Kidney (tissue), 14 donors: Measurements from ENCODE around the gene MS4A15. TPM values are rescaled to one million over a fixed set of nuclear protein-coding genes. Genes with fewer than 3 reads are reported as not detected.

ENCODE experiments used
- DNase-seq, 5 donors: peaks; one replicate each; pipeline ENCODE4 v3.0.0-alpha.2; 2013 to 2020
- FAIRE-seq: peaks from 2 replicates; lab custom pipeline; 2012; peaks lifted over from hg19 to GRCh38; lab: Jason Lieb, UNC
- H3K27ac ChIP-seq, 2 donors: one replicate each; pipeline ENCODE4 v1.7.0; 2013; ENCODE audit warnings: low read depth in 2 of 2, low read length in 2 of 2, inconsistent platforms in 1 of 2
- H3K27me3 ChIP-seq: one replicate; pipeline ENCODE4 v1.7.1; 2013; ENCODE audit warnings: low read length, inconsistent platforms; ENCODE audit not compliant: control insufficient read depth, insufficient read depth
- H3K36me3 ChIP-seq, 3 donors: one replicate each; pipeline versions ENCODE4 v1.7.0 to v1.7.1; 2013; ENCODE audit warnings: low read length in 3 of 3, control low read depth in 1 of 3, inconsistent platforms in 1 of 3; ENCODE audit not compliant: insufficient read depth in 3 of 3, control insufficient read depth in 2 of 3
- H3K4me1 ChIP-seq, 3 donors: one replicate each; pipeline versions ENCODE4 v1.7.0 to v1.7.1; 2013; ENCODE audit warnings: low read length in 3 of 3, inconsistent platforms in 1 of 3, low read depth in 1 of 3; ENCODE audit not compliant: control insufficient read depth in 2 of 3, insufficient read depth in 2 of 3
- H3K4me3 ChIP-seq, 3 donors: one replicate each; pipeline versions ENCODE4 v1.7.0 to v1.8.1; 2013; ENCODE audit warnings: low read length in 3 of 3, control low read depth in 1 of 3, inconsistent platforms in 1 of 3
- H3K9ac ChIP-seq, 3 donors: one replicate each; pipeline versions ENCODE4 v1.7.0 to v1.7.1; 2013; ENCODE audit warnings: low read length in 3 of 3, control low read depth in 1 of 3, inconsistent platforms in 1 of 3
- H3K9me3 ChIP-seq, 3 donors: one replicate each; pipeline versions ENCODE4 v1.7.0 to v1.7.1; 2013; ENCODE audit warnings: low read length in 3 of 3, control low read depth in 1 of 3, inconsistent platforms in 1 of 3; ENCODE audit not compliant: control insufficient read depth in 2 of 3, insufficient read depth in 1 of 3
- intact Hi-C: fragments of 100-400 bp; cut with DNase I; formaldehyde crosslinking; loops from one replicate; pipeline ENCODE4 v1.11.1; 2022
- polyA plus RNA-seq: library from polyadenylated mRNA; stranded (reverse); fragments of 350-450 nt; fragmentation: Illumina TruSeq; extraction: RNeasy Lipid Tissue Mini Kit (QIAGEN cat#74804); gene quantifications from one replicate; pipeline ENCODE4 v1.2.3, GENCODE V29; 2014; ENCODE audit warnings: low read depth, low replicate concordance; ENCODE audit not compliant: insufficient read depth
- total RNA-seq: library from RNA; stranded (reverse); fragmentation: NEBNext Ultra II Directional; extraction: Animal tissue kit (Norgen Biotek cat#: 25700); gene quantifications from one replicate; pipeline ENCODE4 v1.2.1, GENCODE V29; 2021
- TF ChIP-seq, protein P1 (sequence below): IDR thresholded peaks from 3 replicates; pipeline ENCODE4 v1.5.1; 2012; ENCODE audit warnings: mild to moderate bottlenecking, moderate library complexity, borderline replicate concordance; ENCODE audit not compliant: insufficient read depth; ENCODE audit errors: extremely low read depth
- donor health status: control.
- donor health status: control.
- donor health status: control.
- donor health status: control.
- donor health status: control.
- donor health status: DM: yes; HTN: yes; CAD: no.
- donor health status: Normal renal cell carcinoma (clear cell type).

Gene MS4A15
- total and polyA plus RNA-seq, 2 donors from 2014 or later, result not detected

DNA sequence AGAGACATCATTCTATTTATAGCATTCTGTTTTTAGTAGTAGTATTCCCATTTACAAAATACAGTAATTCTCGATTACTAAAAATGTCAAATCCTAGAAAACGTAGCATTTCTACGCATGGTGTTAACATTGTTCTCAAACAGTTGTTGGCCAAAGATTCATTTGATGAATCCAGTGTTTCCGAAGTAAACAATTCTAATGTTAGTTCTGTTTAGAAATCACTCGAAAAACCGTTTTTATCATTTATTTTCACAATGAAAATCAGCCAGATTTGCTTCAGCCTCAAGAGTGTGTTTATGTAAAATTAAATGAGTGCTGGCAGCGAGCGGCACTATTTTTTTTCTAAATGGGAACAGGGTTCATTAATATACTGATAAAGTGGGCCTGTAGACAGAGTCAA is 25.1 kb upstream of the MS4A15 start:
- Histone ChIP-seq H3K9ac (no peak overlapping the region), H3K4me3 (no peak overlapping the region), H3K4me1 (no peaks in the 10 kb centered on the region), H3K27me3 (no peaks in the 10 kb centered on the region), H3K9me3 (no peaks in the 10 kb centered on the region), H3K27ac (no peak overlapping the region), H3K36me3 (no peaks in the 10 kb centered on the region)
- FAIRE-seq (no peak), DNase-seq (no peak)
- intact Hi-C loops, result no loop called here
- TF ChIP-seq, protein P1, sequence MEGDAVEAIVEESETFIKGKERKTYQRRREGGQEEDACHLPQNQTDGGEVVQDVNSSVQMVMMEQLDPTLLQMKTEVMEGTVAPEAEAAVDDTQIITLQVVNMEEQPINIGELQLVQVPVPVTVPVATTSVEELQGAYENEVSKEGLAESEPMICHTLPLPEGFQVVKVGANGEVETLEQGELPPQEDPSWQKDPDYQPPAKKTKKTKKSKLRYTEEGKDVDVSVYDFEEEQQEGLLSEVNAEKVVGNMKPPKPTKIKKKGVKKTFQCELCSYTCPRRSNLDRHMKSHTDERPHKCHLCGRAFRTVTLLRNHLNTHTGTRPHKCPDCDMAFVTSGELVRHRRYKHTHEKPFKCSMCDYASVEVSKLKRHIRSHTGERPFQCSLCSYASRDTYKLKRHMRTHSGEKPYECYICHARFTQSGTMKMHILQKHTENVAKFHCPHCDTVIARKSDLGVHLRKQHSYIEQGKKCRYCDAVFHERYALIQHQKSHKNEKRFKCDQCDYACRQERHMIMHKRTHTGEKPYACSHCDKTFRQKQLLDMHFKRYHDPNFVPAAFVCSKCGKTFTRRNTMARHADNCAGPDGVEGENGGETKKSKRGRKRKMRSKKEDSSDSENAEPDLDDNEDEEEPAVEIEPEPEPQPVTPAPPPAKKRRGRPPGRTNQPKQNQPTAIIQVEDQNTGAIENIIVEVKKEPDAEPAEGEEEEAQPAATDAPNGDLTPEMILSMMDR, result no peak

DNA sequence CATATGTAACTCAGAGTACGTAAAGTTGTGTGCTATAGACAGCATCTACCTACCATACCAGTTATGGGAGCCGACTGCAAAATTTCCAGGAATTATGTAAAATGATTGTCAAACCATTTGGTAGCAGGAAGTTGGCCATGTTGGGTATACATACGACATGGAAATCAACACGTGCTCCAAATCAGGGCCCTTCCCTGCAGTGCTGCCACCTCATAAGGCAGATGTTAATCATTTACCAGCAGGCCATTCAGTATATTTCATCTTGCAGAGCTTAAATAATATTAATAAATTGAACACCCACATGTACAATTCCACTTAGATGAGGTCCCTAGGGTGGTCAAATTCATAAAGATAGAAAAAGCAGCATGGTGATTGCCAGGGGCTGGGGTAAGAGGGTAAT is 22.4 kb upstream of the MS4A15 start:
- H3K36me3 ChIP-seq, result no peaks in the 10 kb centered on the region
- DNase-seq (no peak), FAIRE-seq (no peak)
- no peak overlapping the region for H3K4me3 ChIP-seq
- TF ChIP-seq, protein P1, result no peak
- H3K4me1 ChIP-seq, result no peaks in the 10 kb centered on the region
- no peak overlapping the region for H3K9ac ChIP-seq
- intact Hi-C loops, result no loop called here
- no peaks in the 10 kb centered on the region for H3K9me3 ChIP-seq
- no peak overlapping the region for H3K27ac ChIP-seq
- no peaks in the 10 kb centered on the region for H3K27me3 ChIP-seq

DNA sequence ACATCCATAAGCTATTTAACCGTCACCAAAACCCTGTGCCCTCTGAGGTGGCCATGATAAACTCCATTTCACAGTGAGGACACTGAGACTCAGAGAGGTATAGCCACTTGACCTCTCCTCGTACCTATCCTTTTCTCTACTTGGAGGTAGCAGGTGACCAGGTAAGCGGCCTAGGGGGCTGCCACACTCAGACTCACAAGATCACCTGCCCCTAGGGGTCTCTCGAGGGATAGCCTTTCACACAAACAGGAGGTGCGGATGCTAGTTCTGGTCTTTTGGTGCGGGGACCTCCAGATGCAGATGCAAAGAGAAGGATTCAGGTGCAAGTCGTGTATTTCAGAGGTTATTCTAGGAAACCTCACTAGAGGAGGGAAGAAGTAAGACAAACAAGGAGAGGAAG is 17.6 kb upstream of the MS4A15 start:
- FAIRE-seq, result no peak
- Histone ChIP-seq H3K4me3 (no peak overlapping the region), H3K9ac (no peak overlapping the region), H3K9me3 (peaks cover 0 to 14% (median 0%) of the 10 kb centered on the region in 3 donors), H3K27ac (no peak overlapping the region), H3K4me1 (no peaks in the 10 kb centered on the region), H3K36me3 (no peaks in the 10 kb centered on the region), H3K27me3 (no peaks in the 10 kb centered on the region)
- intact Hi-C loops, result no loop called here
- TF ChIP-seq, protein P1, result no peak
- DNase-seq, result no peak

DNA sequence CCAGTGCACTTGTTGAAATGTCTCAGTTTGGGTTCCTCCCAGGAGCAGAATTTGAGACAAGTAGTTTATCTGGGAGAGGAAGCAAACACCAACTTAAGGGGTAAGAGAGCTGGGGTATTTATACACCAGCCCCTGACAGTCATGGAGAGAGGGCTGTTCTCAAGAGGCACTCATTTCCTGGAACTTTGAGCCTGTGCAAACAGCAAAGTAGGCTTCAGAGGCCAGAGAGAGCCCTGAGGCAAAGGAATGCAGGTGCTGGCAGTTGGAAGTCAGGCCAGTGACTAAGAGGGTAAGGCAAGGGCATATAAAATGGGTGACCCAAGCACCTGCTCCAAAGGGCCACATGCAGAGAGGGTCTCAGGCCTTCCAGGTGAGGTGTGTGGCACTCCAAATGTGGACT is 16.1 kb upstream of the MS4A15 start:
- no peaks in the 10 kb centered on the region for H3K36me3 ChIP-seq
- FAIRE-seq, result no peak

More for the DNA sequence above, 16.1 kb upstream of the MS4A15 start:
- H3K4me3 ChIP-seq, result no peak overlapping the region
- no peak for DNase-seq
- peaks cover 0 to 16% (median 0%) of the 10 kb centered on the region in 3 donors for H3K9me3 ChIP-seq
- H3K27me3 ChIP-seq, result no peaks in the 10 kb centered on the region
- no peak overlapping the region for H3K27ac ChIP-seq
- TF ChIP-seq, protein P1, result no peak
- H3K9ac ChIP-seq, result no peak overlapping the region
- intact Hi-C loops, result no loop called here
- H3K4me1 ChIP-seq, result no peaks in the 10 kb centered on the region
